ENCODE data around the gene PPIC.

Gene PPIC

DNA sequence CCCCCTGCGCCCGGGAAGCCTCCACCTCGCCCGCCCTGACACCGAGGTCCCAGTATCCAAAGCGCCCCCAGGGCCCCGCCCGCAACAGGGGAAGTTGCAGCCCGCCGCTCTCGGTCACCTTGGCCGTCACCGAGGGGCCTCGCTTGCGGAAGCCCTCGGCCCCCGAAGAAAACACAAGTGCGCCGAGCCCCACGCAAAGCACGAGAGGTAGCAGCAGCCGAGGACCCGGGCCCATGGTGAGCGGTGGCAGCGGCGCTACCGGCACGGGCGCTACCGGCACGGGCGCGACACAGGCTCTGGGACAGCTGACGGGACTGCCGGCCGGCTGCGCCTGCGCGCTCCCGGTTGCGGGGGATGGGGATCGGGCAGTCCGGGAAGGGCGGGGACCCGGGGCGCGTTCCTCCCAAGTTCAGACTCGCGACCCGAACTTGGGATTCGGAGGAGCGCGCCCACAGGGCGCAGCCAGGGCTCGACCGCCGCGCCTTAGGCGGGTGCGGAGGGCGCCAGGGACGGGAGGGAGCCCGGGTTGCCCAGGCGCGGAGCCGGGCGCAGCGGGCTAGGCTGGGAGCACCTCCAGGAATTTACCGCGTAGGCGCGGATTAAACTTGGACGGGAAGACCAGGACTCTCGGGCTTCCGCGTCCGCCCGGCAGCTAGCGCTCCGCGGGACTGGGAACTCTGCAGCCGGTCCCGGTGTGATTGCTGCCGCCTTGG lies at the start of gene PPIC:
TSS of gene PPIC (minus strand) at position 335 of the 713 bp plus-strand sequence. CDS start at position 235, 100 bp downstream.
- no peak for DNase-seq

DNA sequence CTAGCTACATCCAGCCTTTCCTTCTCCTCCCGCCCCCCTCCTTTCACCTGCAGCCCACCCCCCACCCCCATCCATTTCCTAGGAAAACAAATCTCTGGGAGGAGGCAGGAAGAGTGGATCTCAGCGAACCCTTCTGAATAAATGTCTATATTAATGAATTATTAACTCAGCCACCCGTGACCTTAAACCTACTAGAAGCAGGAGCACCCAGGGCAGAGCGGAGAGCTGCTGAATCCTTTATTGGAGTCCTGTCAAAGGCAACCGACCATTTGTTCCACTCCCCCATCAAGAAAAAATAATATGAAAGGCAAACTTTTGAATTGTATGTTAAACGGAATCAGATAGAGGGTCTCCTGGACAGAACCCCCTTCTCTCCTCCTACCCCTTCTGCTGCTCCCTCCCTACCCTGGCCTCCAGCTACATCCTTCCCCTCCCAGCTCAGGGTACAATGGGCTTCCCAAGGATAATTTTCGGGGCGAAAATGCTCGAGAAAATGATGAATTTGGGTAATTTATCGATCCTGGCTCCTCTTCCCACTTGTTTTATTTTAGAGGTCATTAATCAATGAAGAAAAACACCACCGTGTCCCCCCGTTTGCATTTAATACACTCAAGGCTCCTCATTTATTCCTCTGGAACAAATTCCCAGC lies 49.2 kb upstream of the PPIC start:
- DNase-seq: no peak

DNA sequence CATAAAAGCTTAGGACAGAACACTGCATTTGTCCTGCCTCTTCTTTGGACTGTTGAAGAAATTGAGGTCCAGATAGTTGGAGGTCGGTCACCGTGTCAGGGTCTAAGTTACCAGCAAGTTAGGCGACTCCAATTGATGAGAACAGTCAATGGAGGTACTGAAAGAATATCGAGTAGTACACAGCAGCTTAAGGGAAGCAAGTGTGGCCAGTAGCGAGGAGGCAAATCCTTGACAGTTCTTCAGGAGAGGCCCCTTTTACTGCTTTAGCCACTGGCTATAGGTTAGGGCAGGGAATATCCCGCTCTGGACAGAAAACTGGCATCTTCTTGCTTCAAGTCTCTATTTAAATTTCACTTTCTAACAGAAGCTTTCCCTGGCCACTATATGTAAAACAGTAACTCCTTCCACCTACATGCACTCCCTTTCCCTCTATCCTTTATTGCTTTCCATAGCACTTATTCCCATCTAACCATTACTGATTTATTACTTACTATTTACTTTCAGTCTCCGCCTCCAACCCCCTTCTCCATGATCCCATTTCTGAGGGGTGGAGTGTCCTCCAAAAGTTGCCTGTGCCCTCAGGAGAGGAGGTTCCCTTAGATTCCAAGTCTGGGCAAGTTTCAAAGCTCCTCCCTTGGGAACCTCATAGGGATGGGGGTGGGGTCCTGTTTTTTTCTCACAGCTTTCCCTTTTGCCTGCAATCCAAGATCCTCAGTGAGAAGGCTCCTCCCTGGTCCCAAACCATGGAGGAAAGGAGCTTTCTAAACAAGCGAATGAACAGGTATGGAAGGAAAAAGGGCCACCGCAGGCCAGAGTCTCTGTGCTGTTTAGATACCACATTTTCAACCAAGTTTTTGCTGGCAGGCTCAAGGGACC lies 48.4 kb upstream of the PPIC start:
- DNase-seq: no peak

DNA sequence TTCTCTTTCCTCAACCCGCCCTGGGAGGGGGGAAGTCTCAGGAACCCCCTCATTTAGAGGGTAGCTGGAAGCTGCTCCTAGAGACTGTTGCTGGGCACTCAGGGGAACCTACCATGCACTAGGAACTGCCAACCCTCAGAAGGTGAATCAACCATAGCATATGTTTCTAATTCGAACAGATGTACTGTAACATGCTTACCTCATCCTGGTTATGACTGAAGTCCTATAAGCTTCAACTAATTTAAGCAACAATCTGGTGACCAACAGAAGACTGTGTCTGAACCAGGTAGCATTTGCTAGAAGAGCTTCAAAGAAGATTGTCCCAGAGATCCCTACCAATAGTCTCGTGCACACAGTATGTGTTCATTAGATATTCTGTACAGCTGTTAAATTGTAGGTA lies 46.8 kb upstream of the PPIC start:
- DNase-seq: no peak

DNA sequence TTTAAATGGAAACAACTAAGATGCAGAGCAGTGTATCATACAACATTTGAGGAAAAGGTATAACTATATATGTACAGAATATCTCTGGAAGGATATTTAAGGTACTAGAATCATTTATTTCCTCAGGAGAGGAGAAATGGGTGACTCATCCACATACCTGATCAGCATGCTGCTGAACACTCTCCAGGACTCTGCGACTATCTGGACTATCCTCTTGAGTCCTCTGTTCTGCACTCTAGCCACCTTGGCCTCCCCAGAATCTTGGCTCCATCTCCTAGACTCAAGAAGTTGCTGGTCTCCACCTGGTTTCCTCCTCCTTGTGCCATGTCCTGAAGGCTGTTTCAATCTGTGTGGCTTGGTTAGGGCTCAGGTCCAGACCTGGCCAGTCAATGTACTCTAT lies 43.7 kb upstream of the PPIC start:
- no peak for DNase-seq

DNA sequence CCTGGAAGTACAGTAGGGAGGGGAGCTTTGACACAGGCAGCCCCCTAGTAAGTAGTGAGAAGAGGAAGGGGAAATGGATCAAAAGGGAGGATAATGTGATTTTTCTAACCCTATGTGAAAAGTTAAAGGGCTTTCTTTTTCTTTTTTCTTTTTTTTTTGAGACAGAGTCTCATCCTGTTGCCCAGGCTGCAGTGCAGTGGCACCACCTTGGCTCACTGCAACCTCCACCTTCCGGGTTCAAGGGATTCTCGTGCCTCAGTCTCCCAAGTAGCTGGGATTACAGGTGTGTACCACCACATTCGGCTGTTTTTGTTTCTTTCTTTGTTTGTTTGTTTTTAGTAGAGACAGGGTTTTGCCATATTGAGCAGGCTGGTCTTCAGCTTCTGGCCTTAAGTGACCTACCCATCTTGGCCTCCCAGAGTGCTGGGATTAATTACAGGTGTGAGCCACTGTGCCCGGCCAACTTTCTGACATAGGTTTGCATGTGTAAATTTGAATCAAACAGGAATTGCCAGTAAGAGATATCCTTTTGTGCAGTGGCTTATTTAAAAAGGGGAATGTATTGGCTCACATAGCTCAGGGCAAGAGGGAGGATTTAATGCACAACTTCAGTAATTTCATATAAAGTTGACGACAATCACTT lies 39.1 kb upstream of the PPIC start:
- DNase-seq: no peak

DNA sequence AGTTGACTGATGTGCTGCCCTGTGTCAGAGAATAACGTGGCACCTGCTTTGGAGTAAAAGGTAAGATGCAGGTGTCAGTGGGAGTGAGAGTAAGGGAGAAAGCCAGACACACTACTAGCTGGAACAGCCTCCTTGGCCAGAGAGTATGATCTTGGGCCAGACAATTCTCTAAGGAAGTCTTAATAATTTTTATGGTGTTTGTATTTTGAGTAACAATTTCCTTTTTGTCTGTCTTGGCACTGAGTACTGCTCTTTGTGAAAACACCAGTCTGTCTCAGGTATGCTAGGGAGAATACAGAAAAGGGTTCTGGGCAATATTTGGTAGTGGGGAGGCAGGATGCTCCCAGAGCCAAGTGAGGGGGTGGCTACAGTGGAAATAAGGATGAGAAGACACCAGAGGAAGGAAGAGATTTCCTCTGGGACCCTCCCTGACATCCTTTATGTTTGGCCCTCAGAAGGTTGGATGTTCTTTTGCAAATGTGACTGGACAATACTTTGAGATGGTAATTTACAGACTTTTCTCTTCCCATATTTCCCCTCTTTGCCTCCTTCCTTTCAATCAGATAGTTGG lies 31.9 kb upstream of the PPIC start:
- DNase-seq: no peak

DNA sequence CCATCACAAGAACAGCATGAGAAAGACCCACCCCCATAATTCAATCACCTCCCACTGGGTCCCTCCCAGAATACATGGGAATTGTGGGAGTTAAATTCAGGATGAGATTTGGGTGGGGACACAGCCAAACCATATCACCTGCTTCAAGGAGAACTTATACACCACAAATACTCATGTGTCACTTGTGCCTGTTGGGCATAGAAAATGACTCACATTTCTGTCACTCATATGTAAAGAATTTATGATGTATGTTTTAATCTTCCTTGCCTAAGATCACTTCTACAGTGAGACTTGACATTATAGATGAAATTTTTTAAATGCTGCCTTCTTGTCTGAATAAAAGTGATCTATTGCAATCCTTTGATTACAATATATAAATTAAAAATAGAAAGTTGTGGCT lies 29.5 kb upstream of the PPIC start:
- DNase-seq: no peak

DNA sequence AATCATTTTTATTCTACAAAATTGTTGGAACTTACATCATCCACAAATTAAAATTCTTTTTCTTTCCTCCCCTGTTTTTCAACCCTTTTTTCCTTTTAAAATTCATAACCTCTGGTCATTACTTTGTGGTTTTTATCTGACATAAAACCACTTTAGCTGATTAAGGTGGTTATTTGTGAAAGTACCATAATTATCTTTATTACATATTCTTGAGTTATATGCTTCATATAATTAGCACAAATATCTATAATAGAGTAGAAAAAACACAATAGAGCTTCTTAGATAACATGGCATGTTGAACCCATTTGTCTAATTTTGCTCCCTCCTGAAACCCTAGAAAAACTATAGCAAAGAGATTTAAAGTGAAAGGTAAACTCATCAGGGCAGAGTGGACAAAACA lies 22.9 kb upstream of the PPIC start:
- no peak for DNase-seq

DNA sequence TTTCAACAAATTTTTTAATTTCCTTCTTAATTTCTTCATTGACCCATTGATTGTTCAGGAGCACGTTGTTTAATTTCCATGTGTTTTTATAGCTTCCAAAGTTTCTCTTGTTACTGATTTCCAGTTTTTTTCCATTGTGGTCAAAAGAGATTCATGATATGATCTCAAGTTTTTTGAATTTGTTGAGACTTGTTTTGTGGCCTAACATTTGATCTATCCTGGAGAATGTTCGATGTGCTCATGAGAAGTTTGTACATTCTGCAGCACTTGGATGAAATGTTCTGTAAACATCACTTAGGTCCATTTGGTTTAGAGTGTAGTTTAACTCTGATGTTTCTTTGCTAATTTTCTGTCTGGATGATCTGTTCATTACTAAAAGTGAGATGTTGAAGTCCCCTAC lies 14.7 kb upstream of the PPIC start:
- DNase-seq: no peak

DNA sequence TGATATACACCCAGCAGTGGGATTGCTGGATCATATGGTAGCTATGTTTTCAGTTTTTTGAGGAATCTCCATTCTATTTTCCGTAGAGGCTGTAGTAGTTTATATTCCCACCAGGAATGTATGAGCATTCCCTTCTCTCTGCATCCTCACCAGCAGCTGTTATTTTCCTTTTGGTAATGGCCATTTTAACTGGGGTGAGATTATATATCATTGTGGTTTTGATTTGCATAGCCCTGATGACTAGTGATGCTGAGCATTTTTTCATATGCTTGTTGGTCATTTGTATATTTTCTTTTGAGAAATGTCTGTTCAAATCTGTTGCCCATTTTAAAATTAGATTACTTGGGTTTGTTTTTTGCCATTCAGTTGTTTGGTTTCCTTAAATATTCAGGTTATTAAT lies 11.2 kb upstream of the PPIC start:
- no peak for DNase-seq

DNA sequence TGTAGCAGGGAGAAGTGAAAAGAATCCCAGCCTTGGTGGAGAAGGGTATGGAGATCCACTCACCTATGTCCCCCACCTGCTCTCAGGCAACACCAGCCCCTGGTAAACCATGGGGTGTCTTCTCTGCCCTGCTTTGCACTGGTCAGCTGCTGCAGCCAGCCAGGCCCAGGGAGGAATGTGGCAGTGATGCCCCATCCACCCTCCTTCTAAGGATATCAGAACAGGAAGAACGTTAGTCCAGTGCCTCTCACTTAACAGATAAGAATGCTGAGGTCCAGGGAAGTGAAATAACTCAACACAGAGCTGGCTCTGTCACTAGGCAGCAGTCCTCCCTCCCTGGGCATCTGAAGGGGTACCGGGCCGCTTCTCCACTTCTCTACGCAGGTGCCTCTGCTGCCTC lies 9.7 kb upstream of the PPIC start:
- DNase-seq: no peak

DNA sequence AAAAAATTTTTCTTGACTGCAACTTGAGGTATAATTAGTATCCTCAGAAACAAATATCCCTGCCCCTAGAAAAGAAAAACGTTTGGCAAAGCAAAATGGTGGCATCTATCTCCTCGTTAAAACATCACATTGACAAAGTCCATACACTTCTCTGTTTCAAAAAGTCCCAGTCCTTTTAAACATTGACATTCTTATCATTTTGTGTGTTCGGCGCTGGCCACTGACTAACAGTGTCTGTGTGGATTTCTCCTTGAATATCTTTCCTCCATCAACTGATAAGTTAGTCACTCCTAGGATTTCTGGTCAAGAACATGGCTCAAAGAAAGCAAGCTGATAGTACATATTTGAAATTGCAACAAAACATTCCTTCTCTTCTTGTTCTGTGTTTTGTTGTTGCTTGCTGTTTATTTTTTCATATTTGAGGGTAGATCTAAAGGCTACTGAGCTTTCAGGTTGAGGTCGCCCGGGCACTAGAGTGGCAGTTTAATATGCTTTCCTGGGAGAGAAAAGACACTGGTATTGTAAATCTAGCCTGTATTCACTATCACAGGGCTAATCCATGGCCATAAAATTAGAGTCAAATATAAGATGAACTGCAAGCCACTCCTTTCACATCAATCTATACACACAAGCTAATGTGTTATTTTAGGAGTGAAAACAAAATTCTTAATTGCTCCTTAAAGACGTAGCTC lies 8.5 kb upstream of the PPIC start:
- DNase-seq: no peak

DNA sequence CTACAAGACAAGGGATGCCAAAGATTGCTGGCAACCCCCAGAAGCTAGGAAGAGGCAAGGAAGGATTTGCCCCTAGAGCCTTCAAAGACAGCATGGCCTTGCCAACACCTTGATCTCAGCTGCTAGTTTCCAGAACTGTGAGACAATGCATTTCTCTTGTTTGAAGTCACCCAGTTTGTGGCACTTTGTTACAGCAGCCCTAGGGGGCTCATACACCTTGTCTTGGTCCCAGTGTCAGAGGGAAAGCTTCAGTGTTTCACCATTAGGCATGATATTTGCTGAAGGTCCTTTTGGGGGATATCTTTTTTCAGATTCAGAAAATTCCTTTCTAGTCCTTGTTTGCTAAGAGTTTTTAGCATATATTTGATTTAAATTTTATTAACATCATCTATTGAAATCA lies 3.1 kb upstream of the PPIC start:
- DNase-seq: no peak

DNA sequence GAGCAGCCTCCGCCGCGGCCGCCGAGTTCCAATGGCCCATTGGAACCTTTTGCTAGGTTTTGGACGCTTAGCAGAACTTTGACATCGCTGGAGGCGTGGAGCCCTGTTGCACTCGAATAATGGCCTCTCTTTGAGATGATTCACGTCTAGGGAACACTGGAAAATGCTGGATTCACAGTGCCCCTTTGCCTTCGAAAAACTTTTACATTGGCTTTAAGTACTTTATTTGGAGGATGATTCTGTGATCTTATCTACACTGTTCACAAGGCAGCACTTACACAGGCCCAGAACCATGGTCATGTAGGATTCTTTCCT lies 536 bp upstream of the PPIC start:
- DNase-seq: no peak

DNA sequence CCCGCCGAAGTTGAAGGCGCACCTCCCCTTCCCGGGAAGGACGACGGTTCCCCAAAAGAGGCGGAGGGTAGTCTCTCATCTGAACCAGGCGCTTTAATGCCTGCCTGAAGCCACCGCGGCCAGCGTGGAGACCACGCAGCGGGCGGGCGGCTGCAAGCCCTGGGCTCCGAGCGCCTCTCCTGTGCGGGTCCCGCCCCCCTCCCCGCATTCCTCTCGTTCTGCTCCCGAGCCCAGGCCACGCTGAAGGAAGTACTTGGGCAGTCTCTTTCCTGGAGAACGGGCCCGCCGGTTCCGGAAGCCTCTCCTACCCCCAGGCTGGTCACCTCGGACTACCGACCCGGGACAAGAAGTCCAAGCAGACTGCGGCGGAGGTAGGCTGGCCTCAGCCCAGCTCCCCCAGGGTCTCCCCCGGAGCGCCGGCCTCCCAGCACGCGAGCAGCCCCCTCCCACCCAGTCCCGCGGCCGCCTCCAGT lies 571 bp downstream of the PPIC start:
- no peak for DNase-seq

DNA sequence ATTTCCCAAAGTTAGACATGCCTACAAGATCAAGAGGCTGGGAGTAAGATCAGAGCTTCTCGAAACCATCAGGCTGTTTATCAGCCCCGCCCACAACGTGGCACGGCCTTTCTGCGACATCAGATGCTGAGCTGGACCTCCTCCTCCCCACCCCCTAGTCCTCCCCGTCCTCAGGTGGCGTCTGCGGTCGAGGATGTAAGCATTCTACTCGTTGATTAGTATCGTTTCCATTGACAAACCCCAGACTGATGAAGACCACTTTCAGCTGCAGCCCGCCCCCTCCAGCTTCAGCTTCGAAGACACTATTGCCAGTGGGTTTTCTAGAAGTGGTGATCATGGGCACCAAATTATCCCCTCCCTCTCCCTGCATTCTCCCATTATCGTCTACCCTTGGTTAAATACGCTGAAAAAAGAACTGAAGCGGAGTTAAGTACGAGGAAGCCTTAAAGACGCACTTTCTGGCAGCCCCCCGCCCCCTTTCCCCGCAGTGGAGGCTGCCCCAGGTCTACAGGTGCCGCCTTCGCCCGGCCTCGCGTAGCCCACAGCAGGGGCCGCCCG lies 1.1 kb downstream of the PPIC start:
- DNase-seq: no peak

DNA sequence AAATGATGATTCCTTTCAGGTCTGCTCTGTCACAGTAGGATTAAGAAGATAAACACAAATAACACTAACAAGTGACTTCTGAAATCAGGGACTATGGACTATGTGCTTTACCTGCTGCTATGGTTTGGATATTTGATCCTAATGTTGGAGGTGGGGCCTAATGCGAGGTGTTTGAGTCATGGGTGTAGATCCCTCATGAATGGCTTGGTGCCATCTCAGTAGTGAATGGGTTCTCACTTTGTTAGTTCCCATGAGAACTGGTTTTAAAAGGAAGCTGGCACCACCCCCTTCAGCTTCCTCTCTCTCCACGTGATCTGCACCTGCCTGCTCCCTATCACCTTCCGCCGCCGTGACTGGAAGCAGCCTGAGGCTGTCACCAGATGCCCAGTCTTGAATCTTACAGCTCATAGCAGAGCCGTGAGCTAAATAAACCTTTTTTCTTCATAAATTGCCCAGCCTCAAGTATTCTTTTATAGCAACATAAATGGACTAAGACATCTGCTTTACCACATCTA lies 3.3 kb downstream of the PPIC start:
- DNase-seq: no peak

DNA sequence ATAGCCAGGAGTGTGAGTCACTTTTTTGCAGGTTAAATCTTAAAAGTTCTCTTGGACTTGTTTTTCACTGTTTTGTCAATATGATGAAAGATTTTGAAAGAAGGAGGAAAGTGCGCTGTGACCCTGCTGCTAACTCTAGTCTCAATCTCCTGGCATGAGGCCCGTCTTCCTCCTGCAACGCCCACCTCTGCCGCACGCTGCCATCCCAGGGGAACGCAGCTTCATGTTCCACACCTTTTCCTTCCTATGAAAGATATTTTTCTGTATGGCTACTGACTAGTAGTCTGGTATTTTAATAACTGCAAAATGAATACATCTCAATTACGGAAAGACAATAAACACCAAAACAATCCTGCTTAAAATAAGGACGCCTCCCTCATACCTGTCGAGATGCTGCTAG lies 8.3 kb downstream of the PPIC start:
- DNase-seq: no peak

DNA sequence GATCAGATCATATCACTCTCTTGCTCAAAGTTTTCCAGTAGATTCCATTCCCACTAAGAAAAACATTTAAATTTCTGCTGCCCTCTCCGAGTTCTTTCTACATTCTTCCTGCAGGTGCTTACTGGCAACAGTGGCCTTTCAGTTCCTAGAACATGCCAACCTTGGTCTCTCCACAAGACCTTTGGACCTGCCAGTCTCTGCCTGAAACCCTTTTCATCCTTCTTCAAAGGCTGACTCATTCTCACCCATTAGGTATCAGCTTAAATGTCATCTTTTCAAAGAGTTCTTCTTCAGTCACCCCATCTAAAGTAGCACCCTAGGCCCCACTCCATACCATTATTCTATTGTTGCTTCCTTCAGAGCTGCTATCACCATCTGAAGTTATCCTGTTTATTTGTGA lies 21.8 kb downstream of the PPIC start:
- no peak for DNase-seq

DNA sequence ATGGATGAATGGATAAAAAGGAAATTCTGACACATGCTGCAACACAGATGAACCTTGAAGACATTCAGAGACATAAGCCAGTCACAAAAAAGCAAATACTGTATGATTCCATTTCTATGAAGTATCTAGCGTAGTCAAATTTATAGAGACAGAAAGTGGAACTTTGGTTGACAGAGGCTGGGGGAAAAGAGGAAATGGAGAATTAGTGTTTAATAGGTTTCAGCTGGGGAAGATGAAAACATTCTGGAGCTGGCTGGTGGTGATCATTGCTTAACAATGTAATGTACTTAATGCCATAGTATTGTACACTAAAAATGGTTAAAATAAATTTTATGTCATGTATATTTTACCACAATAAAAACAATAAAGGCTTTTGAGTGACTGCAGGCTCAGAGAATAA lies 24.2 kb downstream of the PPIC start:
- no peak for DNase-seq

DNA sequence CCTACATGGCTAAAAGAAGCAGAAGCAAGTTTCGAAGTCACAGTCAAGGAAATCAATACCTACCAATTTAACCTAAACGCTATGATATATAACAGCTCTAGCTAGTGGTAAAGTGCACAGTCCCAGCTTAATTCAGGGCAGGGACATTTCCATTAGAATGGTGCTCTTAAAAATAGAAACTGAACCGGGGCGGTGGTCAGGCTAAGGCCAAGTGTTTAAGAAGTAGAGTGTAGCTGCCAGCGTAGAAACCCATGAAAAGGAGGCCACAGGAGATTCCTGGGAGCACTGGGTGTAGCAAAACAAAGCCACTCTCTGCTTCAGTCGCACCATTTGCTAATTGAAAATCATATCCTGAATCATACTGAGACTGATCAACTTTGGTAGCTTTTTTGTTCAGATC lies 28.8 kb downstream of the PPIC start:
- no peak for DNase-seq

Data from CD4-positive, alpha-beta T cell treated with Interferon alpha-2 for 1 hour (primary cell).